HG03439 (cell line): ENCODE measurements around the gene FGF8.

ENCODE experiments used
- ATAC-seq: cut with Tn5 transposase; IDR thresholded peaks from one replicate; pipeline ENCODE4 v1.9.1; 2021; ENCODE audit warnings: mild to moderate bottlenecking, moderate library complexity; ENCODE audit not compliant: unreplicated experiment

FGF8 gene

DNA sequence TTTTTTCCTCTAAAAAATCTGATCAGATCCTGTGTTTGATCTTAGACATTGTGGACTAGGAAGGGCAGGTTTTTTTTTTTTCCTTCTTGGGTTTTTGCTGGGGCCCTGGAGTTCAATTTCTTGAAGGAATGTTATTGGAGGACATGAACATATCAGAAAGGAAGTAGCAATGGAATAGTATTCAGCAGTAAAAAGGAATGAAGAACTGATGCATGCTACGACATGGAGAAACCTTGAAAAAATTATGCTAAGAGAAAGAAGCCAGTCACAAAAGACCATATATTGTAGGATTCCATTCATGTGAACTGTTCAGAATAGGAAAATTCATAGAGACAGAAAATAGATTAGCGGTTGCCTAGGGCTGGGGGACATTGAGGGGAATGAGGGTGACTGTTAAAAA, 34.0 kb downstream of the FGF8 start:
- no peak for ATAC-seq

DNA sequence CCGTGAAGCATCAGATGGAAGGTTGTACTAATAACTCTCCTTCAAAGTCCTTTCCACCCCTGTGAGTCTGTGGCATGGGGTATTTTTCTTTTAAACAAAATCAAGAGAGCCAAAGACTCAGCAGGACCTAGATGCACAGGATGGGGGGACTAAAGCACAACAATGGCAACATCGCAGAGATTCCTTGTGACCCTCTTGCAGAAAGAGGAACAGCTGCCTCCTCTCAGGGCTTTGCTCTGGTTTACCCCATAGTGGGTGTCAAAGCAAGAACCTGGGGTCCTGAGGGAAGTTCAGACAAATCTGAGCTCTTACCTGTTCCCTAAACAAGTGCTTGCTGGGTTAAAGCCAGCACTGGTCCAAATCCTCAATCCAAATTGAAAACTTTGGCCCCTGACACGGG, 39.2 kb downstream of the FGF8 start:
- no peak for ATAC-seq

DNA sequence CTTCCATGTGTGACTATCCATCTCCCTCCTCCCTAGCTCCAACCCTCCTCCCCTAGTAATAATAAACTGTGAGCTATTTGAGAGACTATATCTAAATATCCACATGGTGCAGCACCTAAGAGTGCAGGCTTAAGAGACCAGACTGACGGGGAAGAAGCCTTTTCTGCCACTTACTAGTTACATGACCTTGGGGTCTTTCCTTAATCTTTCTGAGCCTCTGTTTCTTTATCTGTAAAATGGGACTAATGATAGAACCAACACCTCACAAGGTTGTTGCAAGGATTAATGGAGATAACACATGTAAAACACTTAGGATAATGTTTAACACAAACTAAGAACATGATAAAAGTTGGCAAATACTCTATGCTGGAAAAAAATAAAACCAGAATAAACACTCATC, 43.8 kb downstream of the FGF8 start:
- no peak for ATAC-seq

GRCh38 chr10:101726115-101726387, 49.9 kb downstream of the FGF8 start:
- ATAC-seq, result no peak

- no peak for ATAC-seq
Measured at GRCh38 chr10:101725296-101726114, 50.4 kb downstream of the FGF8 start.

DNA sequence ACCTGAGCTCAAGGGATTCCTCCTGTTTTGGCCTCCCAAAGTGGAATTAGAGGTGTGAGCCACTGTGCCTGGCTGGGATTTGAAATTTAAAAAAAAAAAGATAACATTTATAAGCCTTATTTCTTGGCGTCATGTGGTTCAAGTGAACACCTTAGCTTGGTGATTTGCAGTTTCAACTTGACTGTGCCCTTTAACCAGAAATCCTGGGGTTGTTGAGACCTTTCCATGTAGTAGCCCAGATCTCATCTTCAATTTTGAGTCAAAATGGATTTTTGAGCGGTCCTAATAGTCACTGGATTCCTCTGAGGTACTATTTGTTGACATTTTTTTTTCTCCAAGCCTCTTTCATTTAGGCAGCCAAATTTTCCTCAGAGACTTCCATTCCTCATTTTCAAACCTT, 51.5 kb downstream of the FGF8 start:
- ATAC-seq, result no peak

DNA sequence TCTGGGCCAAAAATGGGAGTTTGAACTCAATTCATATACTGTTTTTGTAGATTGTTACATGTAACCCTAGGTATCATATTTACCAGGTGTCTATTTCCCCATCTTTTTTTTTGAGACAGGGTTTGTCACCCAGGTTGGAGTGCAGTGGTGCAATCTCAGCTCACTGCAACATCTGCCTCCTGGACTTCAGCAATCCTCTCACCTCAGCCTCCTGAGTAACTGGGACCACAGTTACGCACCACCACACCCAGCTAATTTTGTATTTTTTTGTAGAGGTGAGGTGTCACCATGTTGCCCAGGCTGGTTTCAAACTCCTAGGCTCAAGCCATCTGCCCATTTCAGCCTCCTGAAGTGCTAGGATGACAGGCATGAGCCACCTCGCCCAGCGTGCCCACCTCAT, 52.7 kb downstream of the FGF8 start:
- no peak for ATAC-seq

GRCh38 chr10:101721806-101722205, 54.1 kb downstream of the FGF8 start:
- ATAC-seq, result no peak

GRCh38 chr10:101720606-101721230, 55.2 kb downstream of the FGF8 start:
- ATAC-seq, result no peak
